Neural cell (in vitro differentiated cells): ENCODE results near the gene ADK. TPM values are rescaled to one million over a fixed set of nuclear protein-coding genes. Genes with fewer than 3 reads are reported as not detected.

Source experiments
- H2AFZ ChIP-seq: fragments of 200-600, 300-800 bp; sonication (generic), shearing (Covaris generic); 2 replicates; pipeline ENCODE4 v1.6.0; 2014; ENCODE audit warnings: low read depth, mild to moderate bottlenecking, antibody characterized with exemption, low read length, moderate library complexity
- H3F3A ChIP-seq: fragments of 200-600 bp; shearing (Covaris generic); 2 replicates; pipeline ENCODE4 v1.6.1; 2016; ENCODE audit warnings: mild to moderate bottlenecking, moderate library complexity, mixed read lengths, antibody characterized with exemption, low read length; ENCODE audit not compliant: insufficient read depth, poor library complexity, severe bottlenecking
- H3K27ac ChIP-seq: fragments of 200-600, 300-800 bp; sonication (generic), shearing (Covaris generic); 2 replicates; pipeline ENCODE4 v1.5.1; 2014; ENCODE audit warnings: mild to moderate bottlenecking, low read length, moderate library complexity
- H3K27me3 ChIP-seq: fragments of 300-800, 200-600 bp; sonication (generic), shearing (Covaris generic); 2 replicates; pipeline ENCODE4 v1.6.0; 2014; ENCODE audit warnings: mild to moderate bottlenecking, low read depth, low read length, moderate library complexity; ENCODE audit not compliant: insufficient read depth
- H3K36me3 ChIP-seq: fragments of 300-800, 200-600 bp; sonication (generic), shearing (Covaris generic); 2 replicates; pipeline ENCODE4 v1.5.1; 2014; ENCODE audit warnings: mild to moderate bottlenecking, antibody characterized with exemption, low read length, moderate library complexity; ENCODE audit not compliant: insufficient read depth
- H3K4me2 ChIP-seq: fragments of 300-800, 200-600 bp; sonication (generic), shearing (Covaris generic); 2 replicates; pipeline ENCODE4 v1.6.0; 2014; ENCODE audit warnings: mild to moderate bottlenecking, low read length
- H3K4me3 ChIP-seq: fragments of 300-800, 200-600 bp; sonication (generic), shearing (Covaris generic); 2 replicates; pipeline ENCODE4 v1.5.1; 2014; ENCODE audit warnings: mild to moderate bottlenecking, low read length, moderate library complexity
- H3K79me2 ChIP-seq: fragments of 200-600 bp; shearing (Covaris generic); replicated peaks from 2 replicates; pipeline ENCODE4 v1.6.0; 2014; ENCODE audit warnings: mild to moderate bottlenecking, low read length, moderate library complexity; ENCODE audit not compliant: insufficient read depth
- H3K9ac ChIP-seq: fragments of 300-800, 200-600 bp; sonication (generic), shearing (Covaris generic); 2 replicates; pipeline ENCODE4 v1.6.1; 2016; ENCODE audit warnings: mild to moderate bottlenecking, low read length, mixed read lengths
- H3K9me2 ChIP-seq: fragments of 200-600 bp; shearing (Covaris generic); 2 replicates; pipeline ENCODE4 v1.6.1; 2016; ENCODE audit warnings: mild to moderate bottlenecking, low read length, mixed read lengths; ENCODE audit not compliant: insufficient read depth
- H3K9me3 ChIP-seq: fragments of 200-600, 300-800 bp; sonication (generic), shearing (Covaris generic); 2 replicates; pipeline ENCODE4 v1.6.1; 2016; ENCODE audit warnings: mild to moderate bottlenecking, mixed run types, low read length, moderate library complexity, mixed read lengths
- H4K20me1 ChIP-seq: fragments of 200-600 bp; shearing (Covaris generic); 2 replicates; pipeline ENCODE4 v1.6.1; 2016; ENCODE audit warnings: mild to moderate bottlenecking, mixed run types; ENCODE audit not compliant: insufficient read depth
- EP300 ChIP-seq: fragments of 450-650 bp; conservative IDR thresholded peaks from 2 replicates; pipeline ENCODE4 v1.6.1; 2014; ENCODE audit warnings: antibody characterized with exemption, mild to moderate bottlenecking, moderate library complexity; ENCODE audit not compliant: poor library complexity, severe bottlenecking
- EZH2 ChIP-seq: fragments of 200-600, 300-800 bp; shearing (Covaris generic), sonication (generic); IDR thresholded peaks from 2 replicates; pipeline ENCODE4 v1.6.1; 2014; ENCODE audit warnings: antibody characterized with exemption, low read length, borderline replicate concordance, mild to moderate bottlenecking; ENCODE audit not compliant: insufficient read depth, poor library complexity, severe bottlenecking
- MXI1 ChIP-seq: fragments of 450-650 bp; conservative IDR thresholded peaks from 2 replicates; pipeline ENCODE4 v1.6.1; 2014; ENCODE audit warnings: antibody characterized with exemption, mild to moderate bottlenecking; ENCODE audit not compliant: poor library complexity, severe bottlenecking
- POLR2AphosphoS5 ChIP-seq: IDR thresholded peaks from 2 replicates; pipeline ENCODE4 v1.6.1; 2012
- RAD21 ChIP-seq: fragments of 450-650 bp; conservative IDR thresholded peaks from 2 replicates; pipeline ENCODE4 v1.6.1; 2014; ENCODE audit warnings: antibody characterized with exemption, mild to moderate bottlenecking, moderate library complexity
- REST ChIP-seq: IDR thresholded peaks from 2 replicates; pipeline ENCODE4 v1.6.1; 2012; ENCODE audit warnings: borderline replicate concordance
- SMC3 ChIP-seq: fragments of 450-650 bp; conservative IDR thresholded peaks from 2 replicates; pipeline ENCODE4 v1.6.1; 2014; ENCODE audit warnings: antibody characterized with exemption, mild to moderate bottlenecking, moderate library complexity; ENCODE audit not compliant: poor library complexity
- TAF1 ChIP-seq: IDR thresholded peaks from 2 replicates; pipeline ENCODE4 v1.6.1; 2012; ENCODE audit warnings: low read depth
- polyA plus RNA-seq: library from polyadenylated mRNA; depleted of rRNA; stranded (reverse); fragments of >200 nt; gene quantifications from 2 replicates; pipeline ENCODE4 v1.2.3, GENCODE V29; 2014
- TF ChIP-seq, protein P1 (sequence below): fragments of 450-650 bp; IDR thresholded peaks from 2 replicates; pipeline ENCODE4 v1.5.1; 2014; ENCODE audit warnings: antibody characterized with exemption, mild to moderate bottlenecking, moderate library complexity; ENCODE audit not compliant: poor library complexity, severe bottlenecking

The ADK gene
- polyA plus RNA-seq, 1 donor from 2014 or later: 19.5 TPM

DNA sequence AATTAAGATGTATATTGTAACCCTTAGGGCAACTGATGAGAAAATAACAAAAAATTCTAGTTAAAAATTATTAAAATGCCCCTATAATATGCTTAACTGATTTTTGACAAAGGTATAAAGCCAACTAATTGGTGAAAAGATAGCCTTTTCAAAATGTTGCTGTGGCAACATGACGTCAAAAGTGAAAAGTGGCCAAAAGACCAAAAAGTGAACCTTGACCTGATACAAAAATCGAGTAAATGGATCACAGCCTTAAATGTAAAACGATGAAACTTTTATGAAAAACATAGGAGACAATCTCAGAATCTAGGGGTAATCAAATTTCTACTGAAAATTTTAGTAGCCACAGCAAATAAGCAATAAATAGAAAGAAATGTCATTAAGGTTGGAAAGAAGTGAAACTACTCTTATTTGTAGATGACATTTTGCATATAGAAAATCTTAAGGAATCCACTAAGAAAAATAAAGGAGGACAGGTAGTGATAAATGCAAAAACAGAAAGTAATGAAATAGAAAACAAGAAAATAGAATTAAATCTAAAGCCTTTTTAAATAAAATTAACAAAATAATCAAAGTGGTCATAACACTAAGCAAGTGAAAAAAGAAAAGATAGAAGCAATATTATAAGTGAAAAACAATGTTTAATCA lies 285.6 kb downstream of the ADK start:
- Histone ChIP-seq H3K4me2 (no peak overlapping the region), H3K27ac (no peak overlapping the region), H3K9ac (no peak overlapping the region), H3F3A (peaks cover 9% of the 10 kb centered on the region), H4K20me1 (no peaks in the 10 kb centered on the region), H3K79me2 (no peaks in the 10 kb centered on the region), H3K27me3 (no peaks in the 10 kb centered on the region), H3K9me2 (no peaks in the 10 kb centered on the region), H3K9me3 (no peaks in the 10 kb centered on the region), H3K4me3 (no peak overlapping the region), H3K36me3 (no peaks in the 10 kb centered on the region), H2AFZ (no peak overlapping the region)
- TF ChIP-seq SMC3: no peak
- TF ChIP-seq MXI1: no peak
- TF ChIP-seq, protein P1, sequence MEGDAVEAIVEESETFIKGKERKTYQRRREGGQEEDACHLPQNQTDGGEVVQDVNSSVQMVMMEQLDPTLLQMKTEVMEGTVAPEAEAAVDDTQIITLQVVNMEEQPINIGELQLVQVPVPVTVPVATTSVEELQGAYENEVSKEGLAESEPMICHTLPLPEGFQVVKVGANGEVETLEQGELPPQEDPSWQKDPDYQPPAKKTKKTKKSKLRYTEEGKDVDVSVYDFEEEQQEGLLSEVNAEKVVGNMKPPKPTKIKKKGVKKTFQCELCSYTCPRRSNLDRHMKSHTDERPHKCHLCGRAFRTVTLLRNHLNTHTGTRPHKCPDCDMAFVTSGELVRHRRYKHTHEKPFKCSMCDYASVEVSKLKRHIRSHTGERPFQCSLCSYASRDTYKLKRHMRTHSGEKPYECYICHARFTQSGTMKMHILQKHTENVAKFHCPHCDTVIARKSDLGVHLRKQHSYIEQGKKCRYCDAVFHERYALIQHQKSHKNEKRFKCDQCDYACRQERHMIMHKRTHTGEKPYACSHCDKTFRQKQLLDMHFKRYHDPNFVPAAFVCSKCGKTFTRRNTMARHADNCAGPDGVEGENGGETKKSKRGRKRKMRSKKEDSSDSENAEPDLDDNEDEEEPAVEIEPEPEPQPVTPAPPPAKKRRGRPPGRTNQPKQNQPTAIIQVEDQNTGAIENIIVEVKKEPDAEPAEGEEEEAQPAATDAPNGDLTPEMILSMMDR: no peak
- no peak for TF ChIP-seq POLR2AphosphoS5
- TF ChIP-seq REST: no peak

- H3K27me3 ChIP-seq: no peaks in the 10 kb centered on the region
- H3F3A ChIP-seq: no peaks in the 10 kb centered on the region
- H3K9me3 ChIP-seq: no peaks in the 10 kb centered on the region
- H2AFZ ChIP-seq: no peak overlapping the region
- TF ChIP-seq TAF1 (no peak), REST (no peak), POLR2AphosphoS5 (no peak), SMC3 (no peak), MXI1 (no peak), EP300 (no peak), EZH2 (no peak), RAD21 (no peak)
- TF ChIP-seq, protein P1: no peak
- H3K36me3 ChIP-seq: no peaks in the 10 kb centered on the region
- no peak overlapping the region for H3K27ac ChIP-seq
- no peak overlapping the region for H3K4me2 ChIP-seq
- no peaks in the 10 kb centered on the region for H3K9me2 ChIP-seq
- no peak overlapping the region for H3K9ac ChIP-seq
- no peaks in the 10 kb centered on the region for H3K79me2 ChIP-seq
- H4K20me1 ChIP-seq: no peaks in the 10 kb centered on the region
- H3K4me3 ChIP-seq: no peak overlapping the region
Measured at GRCh38 chr10:74437822-74438221, 286.8 kb downstream of the ADK start.
